22Rv1 (cell line): ENCODE data around the gene MN1.

Experiments
- ZFX ChIP-seq: fragments of 450-650 bp; IDR thresholded peaks from 2 replicates; pipeline ENCODE4 v1.6.1; 2017; ENCODE audit warnings: antibody characterized with exemption, borderline replicate concordance
- TF ChIP-seq, protein P1 (sequence below): fragments of 450-650 bp; IDR thresholded peaks from 2 replicates; pipeline ENCODE4 v1.5.1; 2017; ENCODE audit warnings: mild to moderate bottlenecking

DNA sequence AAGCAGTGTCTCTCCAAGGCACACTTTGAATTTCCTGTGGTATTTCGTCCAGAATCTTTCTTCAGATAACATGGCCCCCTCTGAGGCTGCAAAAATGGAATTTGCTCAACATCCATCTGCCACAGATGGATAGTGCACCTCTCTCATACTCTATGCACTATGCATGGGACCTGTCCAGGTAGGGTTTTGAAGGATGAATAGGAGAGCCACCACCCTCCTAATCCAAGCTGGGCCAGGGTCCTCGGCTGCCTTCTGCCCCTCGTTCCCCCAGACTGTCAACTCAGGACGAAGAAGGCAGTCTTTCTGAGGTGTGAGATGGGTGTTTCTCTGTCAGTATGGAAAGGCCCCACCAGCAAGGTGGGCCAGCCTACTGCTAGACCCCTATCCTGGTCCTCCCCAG, 56.4 kb downstream of the MN1 start:
- TF ChIP-seq, protein P1, sequence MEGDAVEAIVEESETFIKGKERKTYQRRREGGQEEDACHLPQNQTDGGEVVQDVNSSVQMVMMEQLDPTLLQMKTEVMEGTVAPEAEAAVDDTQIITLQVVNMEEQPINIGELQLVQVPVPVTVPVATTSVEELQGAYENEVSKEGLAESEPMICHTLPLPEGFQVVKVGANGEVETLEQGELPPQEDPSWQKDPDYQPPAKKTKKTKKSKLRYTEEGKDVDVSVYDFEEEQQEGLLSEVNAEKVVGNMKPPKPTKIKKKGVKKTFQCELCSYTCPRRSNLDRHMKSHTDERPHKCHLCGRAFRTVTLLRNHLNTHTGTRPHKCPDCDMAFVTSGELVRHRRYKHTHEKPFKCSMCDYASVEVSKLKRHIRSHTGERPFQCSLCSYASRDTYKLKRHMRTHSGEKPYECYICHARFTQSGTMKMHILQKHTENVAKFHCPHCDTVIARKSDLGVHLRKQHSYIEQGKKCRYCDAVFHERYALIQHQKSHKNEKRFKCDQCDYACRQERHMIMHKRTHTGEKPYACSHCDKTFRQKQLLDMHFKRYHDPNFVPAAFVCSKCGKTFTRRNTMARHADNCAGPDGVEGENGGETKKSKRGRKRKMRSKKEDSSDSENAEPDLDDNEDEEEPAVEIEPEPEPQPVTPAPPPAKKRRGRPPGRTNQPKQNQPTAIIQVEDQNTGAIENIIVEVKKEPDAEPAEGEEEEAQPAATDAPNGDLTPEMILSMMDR = no peak
- TF ChIP-seq ZFX = no peak
